ENCODE measurements around the gene BRSK2. TPM values are rescaled to one million over a fixed set of nuclear protein-coding genes. Genes with fewer than 3 reads are reported as not detected.

Gene BRSK2
- total RNA-seq, 2 donors from 2014 or later, result 0.17 to 0.33 TPM

DNA sequence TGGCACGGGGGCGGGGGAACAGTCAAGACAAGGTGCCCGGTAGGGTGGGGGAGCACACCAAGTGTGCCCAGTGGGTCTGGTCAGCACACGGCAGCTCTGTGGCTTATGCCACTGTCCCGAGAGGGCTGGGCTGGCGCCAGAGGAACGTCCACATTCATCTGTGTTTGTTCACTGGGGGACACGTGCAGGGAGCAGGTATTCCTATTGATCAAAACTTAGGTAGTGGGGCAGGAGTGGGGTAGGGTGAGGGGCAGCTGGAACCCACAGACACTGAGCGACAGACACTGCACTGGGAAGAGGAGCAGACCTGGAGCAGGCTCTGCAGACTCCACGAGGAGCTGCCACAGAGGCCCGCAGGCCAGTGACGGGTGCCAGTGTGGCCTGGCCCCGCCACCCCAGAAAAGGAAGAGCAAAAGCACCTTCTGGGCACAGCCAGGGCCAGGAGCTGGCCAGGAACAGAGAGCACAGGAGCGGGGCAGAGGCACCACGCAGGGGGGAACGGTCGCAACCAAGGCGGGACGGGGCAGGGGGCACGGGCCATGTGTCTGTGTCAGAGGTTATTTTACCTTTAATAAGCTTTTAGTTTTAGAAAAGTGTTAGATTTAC, 98.9 kb downstream of the BRSK2 start:
- Mint-ChIP-seq H3K4me3 (no peak overlapping the region), H3K4me1 (ENCODE audit: low read depth in 2 of 2) (peaks cover 25 to 27% of the 10 kb centered on the region in 2 donors), H3K27ac (no peak overlapping the region), H3K36me3 (no peaks in the 10 kb centered on the region), H3K27me3 (no peaks in the 10 kb centered on the region), H3K9me3 (no peaks in the 10 kb centered on the region)
- ATAC-seq (no peak), DNase-seq (ENCODE audit: low spot score) (no peak)

DNA sequence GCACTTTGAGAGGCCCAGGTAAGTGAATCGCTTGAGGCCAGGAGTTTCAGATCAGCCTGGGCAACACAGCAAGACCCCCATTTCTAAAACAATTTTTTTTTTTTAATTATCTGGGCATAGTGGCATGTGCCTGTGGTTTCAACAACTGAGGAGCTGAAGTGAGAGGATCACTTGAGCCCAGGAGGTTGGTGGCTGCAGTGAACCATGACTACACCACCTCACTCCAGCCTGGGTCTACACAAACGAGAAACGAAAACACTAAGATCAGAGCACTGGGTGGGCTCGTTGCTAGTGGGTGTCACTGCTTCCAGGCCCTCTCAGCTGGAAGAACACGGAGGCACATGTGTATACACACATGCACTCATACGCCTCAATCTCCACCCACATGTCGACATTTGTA, 100.9 kb downstream of the BRSK2 start:
- Mint-ChIP-seq H3K27ac (no peak overlapping the region), H3K36me3 (no peaks in the 10 kb centered on the region), H3K4me3 (no peak overlapping the region), H3K9me3 (no peaks in the 10 kb centered on the region), H3K4me1 (ENCODE audit: low read depth in 2 of 2) (peaks cover 28 to 31% of the 10 kb centered on the region in 2 donors), H3K27me3 (no peaks in the 10 kb centered on the region)
- ATAC-seq, result no peak
- DNase-seq (ENCODE audit: low spot score), result no peak

GRCh38 chr11:1491379-1491778, 101.6 kb downstream of the BRSK2 start:
- peaks cover 36 to 38% of the 10 kb centered on the region in 2 donors for H3K4me1 Mint-ChIP-seq (ENCODE audit: low read depth in 2 of 2)
- H3K4me3 Mint-ChIP-seq, result no peak overlapping the region
- ATAC-seq, result no peak
- no peak overlapping the region for H3K27ac Mint-ChIP-seq
- H3K36me3 Mint-ChIP-seq, result no peaks in the 10 kb centered on the region
- no peak for DNase-seq (ENCODE audit: low spot score)
- H3K27me3 Mint-ChIP-seq, result no peaks in the 10 kb centered on the region
- no peaks in the 10 kb centered on the region for H3K9me3 Mint-ChIP-seq

DNA sequence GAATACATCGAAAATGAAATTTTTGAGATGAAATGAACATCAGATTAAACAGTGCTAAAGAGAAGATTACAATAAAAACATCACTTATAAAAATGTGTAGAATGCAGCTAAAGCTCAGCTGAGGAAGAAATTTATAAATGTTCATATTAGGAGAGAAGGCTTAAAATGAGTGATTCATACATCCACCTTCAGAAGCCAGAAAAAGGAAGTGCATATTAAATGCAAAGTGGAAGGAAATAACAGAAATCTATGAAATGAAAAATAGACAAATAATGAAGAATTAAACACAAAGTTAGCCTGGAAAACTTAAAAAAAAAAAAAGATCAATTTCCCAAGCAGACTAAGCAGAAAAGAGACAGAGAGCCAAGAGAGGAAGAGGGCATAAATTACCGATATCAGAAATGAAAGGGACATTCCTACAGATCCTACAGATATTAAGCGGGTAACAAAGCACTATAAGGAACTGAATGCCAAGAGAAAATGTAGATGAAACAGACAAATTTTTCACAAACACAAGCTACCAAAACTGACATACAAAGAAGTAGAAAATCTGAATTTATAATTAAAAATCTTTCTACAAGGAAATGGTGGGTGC, 104.0 kb downstream of the BRSK2 start:
- Mint-ChIP-seq H3K9me3 (no peaks in the 10 kb centered on the region), H3K4me1 (ENCODE audit: low read depth in 2 of 2) (peaks cover 45 to 53% of the 10 kb centered on the region in 2 donors), H3K27ac (no peak overlapping the region)

DNA sequence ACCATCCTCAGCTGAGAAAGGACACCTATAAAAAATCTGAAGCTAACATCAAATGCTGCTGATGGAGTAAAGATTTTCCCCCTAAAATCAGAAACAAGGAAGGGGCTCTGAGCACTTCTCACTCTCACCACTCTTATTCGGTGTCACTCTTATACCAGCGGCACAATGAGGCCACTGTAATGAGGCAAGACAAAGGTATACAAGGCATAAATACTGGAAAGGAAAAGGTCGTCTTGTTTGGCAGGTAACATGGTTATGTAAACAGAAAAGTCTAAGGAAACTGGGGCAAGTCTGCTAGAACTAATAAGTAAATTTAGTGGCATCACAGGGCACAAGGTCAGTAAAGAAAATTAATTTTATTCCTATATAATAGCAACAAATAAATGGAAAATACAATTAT, 104.9 kb downstream of the BRSK2 start:
- no peak for DNase-seq (ENCODE audit: low spot score)
- Mint-ChIP-seq H3K4me3 (no peak overlapping the region), H3K4me1 (ENCODE audit: low read depth in 2 of 2) (peaks cover 49 to 53% of the 10 kb centered on the region in 2 donors), H3K36me3 (peaks cover 5% of the 10 kb centered on the region), H3K27me3 (no peaks in the 10 kb centered on the region), H3K27ac (no peak overlapping the region), H3K9me3 (no peaks in the 10 kb centered on the region)
- ATAC-seq, result no peak

More for the DNA sequence above, 104.0 kb downstream of the BRSK2 start:
- DNase-seq (ENCODE audit: low spot score), result no peak
- ATAC-seq, result no peak
- no peaks in the 10 kb centered on the region for H3K27me3 Mint-ChIP-seq
- peaks cover 2% of the 10 kb centered on the region for H3K36me3 Mint-ChIP-seq
- H3K4me3 Mint-ChIP-seq, result no peak overlapping the region

GRCh38 chr11:1496091-1496760, 106.5 kb downstream of the BRSK2 start:
- DNase-seq (ENCODE audit: low spot score) (no peak), ATAC-seq (no peak)
- Mint-ChIP-seq H3K4me3 (peak overlapping the region; percentile 11), H3K9me3 (no peaks in the 10 kb centered on the region), H3K4me1 (ENCODE audit: low read depth in 2 of 2) (peaks cover 54 to 61% of the 10 kb centered on the region in 2 donors), H3K36me3 (peaks cover 5% of the 10 kb centered on the region), H3K27me3 (no peaks in the 10 kb centered on the region), H3K27ac (peak overlapping the region; percentile 1)

DNA sequence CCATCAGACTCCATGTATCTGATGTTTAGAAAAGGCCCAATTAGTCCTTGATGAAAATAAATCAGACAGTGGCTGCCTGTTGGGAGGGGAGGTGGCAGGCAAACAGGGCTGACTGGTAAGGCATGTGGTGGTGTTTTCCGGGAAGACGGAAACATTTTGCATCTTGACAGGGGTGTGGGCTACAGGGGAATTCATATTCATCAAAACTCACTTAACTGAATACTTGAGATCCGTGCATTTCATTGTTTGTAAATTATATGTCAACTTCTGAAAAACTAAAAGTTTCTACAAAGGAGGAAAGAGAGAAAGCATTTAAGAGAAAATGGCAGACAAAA, 107.0 kb downstream of the BRSK2 start:
- ATAC-seq (no peak), DNase-seq (ENCODE audit: low spot score) (no peak)
- peak overlapping the region; percentile 11 for H3K4me3 Mint-ChIP-seq
- peaks cover 56 to 63% of the 10 kb centered on the region in 2 donors for H3K4me1 Mint-ChIP-seq (ENCODE audit: low read depth in 2 of 2)
- peak overlapping the region; percentile 1 for H3K27ac Mint-ChIP-seq
- no peaks in the 10 kb centered on the region for H3K9me3 Mint-ChIP-seq
- no peaks in the 10 kb centered on the region for H3K27me3 Mint-ChIP-seq
- H3K36me3 Mint-ChIP-seq, result peaks cover 5% of the 10 kb centered on the region

DNA sequence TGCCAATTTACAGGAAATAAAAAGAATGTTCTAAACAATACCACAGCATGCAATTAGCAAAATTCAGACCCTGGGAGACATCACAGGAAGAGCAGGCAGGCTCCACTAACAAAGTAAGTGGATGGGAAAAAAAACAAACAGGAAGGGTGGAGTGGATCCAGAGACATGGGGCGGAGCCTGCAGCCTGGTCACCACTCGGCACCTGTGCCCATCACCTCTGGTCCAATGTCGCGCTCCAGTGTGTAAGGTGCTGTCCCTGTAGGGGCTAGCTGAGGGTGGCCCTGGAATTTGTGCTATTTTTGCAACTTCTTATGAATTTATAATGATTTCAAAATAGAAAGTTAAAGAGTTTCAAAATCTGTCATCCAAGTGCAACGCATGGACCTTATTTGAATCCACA, 107.9 kb downstream of the BRSK2 start:
- Mint-ChIP-seq H3K27me3 (no peaks in the 10 kb centered on the region), H3K9me3 (no peaks in the 10 kb centered on the region), H3K4me3 (no peak overlapping the region), H3K4me1 (ENCODE audit: low read depth in 2 of 2) (peaks cover 58 to 62% of the 10 kb centered on the region in 2 donors), H3K27ac (peak overlapping the region in 1 of 2 donors; percentile 16), H3K36me3 (peaks cover 5% of the 10 kb centered on the region)
- DNase-seq (ENCODE audit: low spot score) (no peak), ATAC-seq (no peak)

- Mint-ChIP-seq H3K36me3 (peaks cover 5% of the 10 kb centered on the region), H3K4me1 (ENCODE audit: low read depth in 2 of 2) (peaks cover 57 to 62% of the 10 kb centered on the region in 2 donors), H3K27me3 (no peaks in the 10 kb centered on the region), H3K4me3 (no peak overlapping the region), H3K27ac (peak overlapping the region in 1 of 2 donors; percentile 16), H3K9me3 (no peaks in the 10 kb centered on the region)
- no peak for ATAC-seq
- DNase-seq (ENCODE audit: low spot score), result no peak
Measured at GRCh38 chr11:1498262-1498661, 108.5 kb downstream of the BRSK2 start.

DNA sequence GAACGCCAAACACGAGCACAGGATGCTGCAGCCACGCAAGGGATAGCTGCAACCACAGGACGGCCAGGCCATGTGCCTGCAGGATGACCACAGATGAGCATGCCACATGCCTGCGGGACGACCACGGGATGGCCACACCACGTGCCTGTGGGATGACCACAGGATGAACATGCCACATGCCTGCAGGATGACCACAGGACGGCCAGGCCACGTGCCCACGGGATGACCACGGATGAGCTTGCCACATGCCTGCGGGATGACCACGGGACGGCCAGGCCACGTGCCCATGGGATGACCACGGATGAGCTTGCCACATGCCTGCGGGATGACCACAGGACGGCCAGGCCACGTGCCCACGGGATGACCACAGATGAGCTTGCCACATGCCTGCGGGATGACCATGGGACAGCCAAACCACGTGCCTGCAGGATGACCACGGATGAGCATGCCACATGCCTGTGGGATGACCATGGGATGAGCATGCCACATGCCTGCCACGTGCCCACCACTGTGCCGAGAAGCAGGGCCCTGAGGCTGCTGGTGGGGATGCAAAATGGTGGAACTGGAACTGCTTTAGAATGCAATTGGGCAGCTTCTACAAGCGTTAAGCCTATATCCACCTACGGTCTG, 109.6 kb downstream of the BRSK2 start:
- Mint-ChIP-seq H3K9me3 (no peaks in the 10 kb centered on the region), H3K27me3 (no peaks in the 10 kb centered on the region), H3K4me3 (no peak overlapping the region), H3K36me3 (peaks cover 5% of the 10 kb centered on the region), H3K27ac (peak overlapping the region in 1 of 2 donors; percentile 27), H3K4me1 (ENCODE audit: low read depth in 2 of 2) (peaks cover 47 to 60% of the 10 kb centered on the region in 2 donors)
- no peak for DNase-seq (ENCODE audit: low spot score)
- no peak for ATAC-seq

DNA sequence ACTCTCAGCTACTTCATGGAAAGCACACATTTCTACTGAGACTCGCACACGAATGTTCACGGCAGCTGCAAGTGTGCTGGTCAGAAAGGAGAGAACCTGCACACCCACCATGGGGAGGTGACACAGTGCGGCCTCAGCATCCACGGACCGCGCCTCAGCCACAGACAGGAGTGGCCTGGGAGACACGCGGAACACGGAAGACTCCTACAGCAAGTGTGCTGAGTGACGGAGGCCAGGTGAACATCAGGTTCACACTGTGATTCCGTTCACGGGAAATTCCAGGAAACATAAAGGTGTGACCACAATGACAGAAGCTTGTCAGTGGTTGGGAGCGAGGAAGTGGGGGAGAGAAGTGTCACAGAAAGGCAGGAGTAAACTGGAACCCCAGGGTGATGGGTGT, 110.2 kb downstream of the BRSK2 start:
- Mint-ChIP-seq H3K36me3 (peaks cover 5% of the 10 kb centered on the region), H3K4me1 (ENCODE audit: low read depth in 2 of 2) (peaks cover 44 to 56% of the 10 kb centered on the region in 2 donors), H3K27ac (no peak overlapping the region), H3K9me3 (no peaks in the 10 kb centered on the region), H3K4me3 (no peak overlapping the region), H3K27me3 (no peaks in the 10 kb centered on the region)
- DNase-seq (ENCODE audit: low spot score), result no peak
- no peak for ATAC-seq

GRCh38 chr11:1500466-1501420, 111.0 kb downstream of the BRSK2 start:
- Mint-ChIP-seq H3K36me3 (peaks cover 5% of the 10 kb centered on the region), H3K4me1 (ENCODE audit: low read depth in 2 of 2) (peaks cover 42 to 54% of the 10 kb centered on the region in 2 donors), H3K9me3 (no peaks in the 10 kb centered on the region), H3K4me3 (no peak overlapping the region), H3K27ac (peak overlapping the region in 1 of 2 donors; percentile 59), H3K27me3 (no peaks in the 10 kb centered on the region)
- DNase-seq (ENCODE audit: low spot score) (no peak), ATAC-seq (no peak)

DNA sequence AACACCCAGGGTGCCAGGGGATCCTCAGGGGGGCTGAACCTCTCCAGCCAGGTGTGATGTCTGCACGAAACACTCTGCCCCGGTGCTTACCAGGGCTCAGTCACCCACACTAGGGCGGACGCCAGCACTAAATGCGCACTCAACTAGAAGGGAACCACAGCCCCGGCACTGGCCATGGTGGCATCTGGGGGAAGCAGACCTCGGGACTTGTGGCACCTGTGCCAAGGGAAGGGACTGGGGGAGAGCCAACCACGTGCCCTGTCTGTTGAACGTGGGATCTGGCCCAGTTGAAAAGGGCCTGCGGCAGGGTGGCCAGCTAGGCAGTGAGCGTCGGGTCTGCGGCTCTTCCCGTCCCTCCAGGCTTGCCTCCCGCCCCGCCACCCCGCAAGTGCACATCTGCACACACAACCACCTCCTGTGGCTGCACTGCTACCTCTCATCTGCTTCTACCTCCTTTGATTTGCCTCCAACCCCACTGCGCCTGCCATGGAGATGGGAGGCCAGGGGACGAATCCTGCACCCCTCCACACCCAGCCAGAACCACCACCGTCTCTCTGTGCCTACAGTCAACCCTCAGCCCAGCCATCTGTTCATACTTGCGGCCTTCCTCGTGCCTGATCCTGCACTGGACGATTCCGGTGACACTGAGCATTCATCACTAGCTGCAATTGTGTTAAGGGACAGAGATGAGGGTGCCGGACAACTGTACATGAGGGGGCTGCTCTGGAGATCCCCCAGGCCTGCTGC, 111.9 kb downstream of the BRSK2 start:
- no peak for ATAC-seq
- Mint-ChIP-seq H3K27me3 (no peaks in the 10 kb centered on the region), H3K4me3 (no peak overlapping the region), H3K4me1 (ENCODE audit: low read depth in 2 of 2) (peaks cover 33 to 46% of the 10 kb centered on the region in 2 donors), H3K36me3 (peaks cover 5% of the 10 kb centered on the region), H3K9me3 (no peaks in the 10 kb centered on the region), H3K27ac (no peak overlapping the region)
- DNase-seq (ENCODE audit: low spot score), result no peak

All from natural killer cell treated with Interleukin-12 subunit alpha and Interleukin-12 subunit beta and Interleukin-15 and Interleukin-18, amount 100 ng/mL, for 72 hours (primary cell).